GM12878 (cell line): ENCODE results near the gene THBD. TPM values are rescaled to one million over a fixed set of nuclear protein-coding genes. Genes with fewer than 3 reads are reported as not detected.

ENCODE experiments used
- ATAC-seq: fragments of 200-7000 bp; cut with Tn5 transposase; 3 replicates; pipeline ENCODE4 v1.9.1; 2020; ENCODE audit warnings: mild to moderate bottlenecking, moderate library complexity
- BruUV-seq: library from RNA; stranded (reverse); fragments of 400-500 nt; replicated peaks from 2 replicates; lab custom pipeline; 2021; lab: Mats Ljungman, UMichigan
- CTCF ChIA-PET: fragments of 300-600 bp; sonication (Branson Sonifier 250); formaldehyde crosslinking; extraction: SDS; loops from one replicate; lab custom pipeline; 2021; ENCODE audit warnings: inconsistent platforms; lab: Yijun Ruan, JAX
- POLR2A ChIA-PET: fragments of 350-600 bp; formaldehyde crosslinking; extraction: SDS; loops from one replicate; lab custom pipeline; 2021; ENCODE audit warnings: inconsistent platforms; lab: Charles Lee
- RAD21 ChIA-PET: fragments of 300-600 bp; sonication (Branson Sonifier 250); formaldehyde crosslinking; loops from one replicate; lab custom pipeline; 2023; ENCODE audit warnings: antibody characterized with exemption; ENCODE audit not compliant: unreplicated experiment; lab: Charles Lee
- SMC1A ChIA-PET: fragments of 300-600 bp; sonication (Branson Sonifier 250); formaldehyde crosslinking; loops from one replicate; lab custom pipeline; 2023; ENCODE audit not compliant: unreplicated experiment, uncharacterized antibody; lab: Charles Lee
- DNase-seq: peaks from one replicate; pipeline ENCODE4 v3.0.0-alpha.2; 2011; ENCODE audit warnings: low read depth, low spot score
- FAIRE-seq: peaks from 3 replicates; lab custom pipeline; 2011; peaks lifted over from hg19 to GRCh38; lab: Jason Lieb, UNC
- H2AFZ ChIP-seq: 2 replicates; pipeline ENCODE4 v1.6.0; 2011; ENCODE audit warnings: low read depth, low read length, control low read depth; ENCODE audit not compliant: control insufficient read depth
- H3K27ac ChIP-seq: 2 replicates; pipeline ENCODE4 v1.5.1; 2011; ENCODE audit warnings: control low read depth; ENCODE audit not compliant: control insufficient read depth, insufficient read depth
- H3K27me3 ChIP-seq, 2 experiments: replicated peaks in 1 of 2; 2 replicates each; pipeline versions ENCODE4 v1.6.0 to v1.6.1; 2011; ENCODE audit warnings: low read length in 1 of 2; ENCODE audit not compliant: control insufficient read depth in 2 of 2, insufficient read depth in 2 of 2
- H3K36me3 ChIP-seq, 2 experiments: 2 replicates each; pipeline ENCODE4 v1.5.1; 2011; ENCODE audit warnings: low read length in 1 of 2; ENCODE audit not compliant: control insufficient read depth in 2 of 2, insufficient read depth in 2 of 2
- H3K4me1 ChIP-seq: 2 replicates; pipeline ENCODE4 v1.6.1; 2011; ENCODE audit warnings: mild to moderate bottlenecking, low read length, moderate library complexity, mixed read lengths; ENCODE audit not compliant: control insufficient read depth, insufficient read depth
- H3K4me2 ChIP-seq: 2 replicates; pipeline ENCODE4 v1.6.0; 2011; ENCODE audit warnings: control low read depth; ENCODE audit not compliant: control insufficient read depth, insufficient read depth
- H3K4me3 ChIP-seq: fragments of 200-600 bp; sonication (generic); 2 replicates; pipeline ENCODE4 v1.5.1; 2016
- H3K79me2 ChIP-seq: 2 replicates; pipeline ENCODE4 v1.6.0; 2011; ENCODE audit warnings: low read length; ENCODE audit not compliant: control insufficient read depth, insufficient read depth
- H3K9ac ChIP-seq: 2 replicates; pipeline ENCODE4 v1.8.0; 2011; ENCODE audit warnings: low read length, control low read depth, mixed read lengths; ENCODE audit not compliant: control insufficient read depth, insufficient read depth
- H3K9me3 ChIP-seq: replicated peaks from 3 replicates; pipeline ENCODE4 v1.5.1; 2011; ENCODE audit warnings: mild to moderate bottlenecking, low read length; ENCODE audit not compliant: control insufficient read depth, insufficient read depth
- H4K20me1 ChIP-seq: 2 replicates; pipeline ENCODE4 v1.6.0; 2011; ENCODE audit not compliant: control insufficient read depth, insufficient read depth
- ASH2L ChIP-seq: fragments of 300-600, 200-600 bp; sonication (generic); IDR thresholded peaks from 2 replicates; pipeline ENCODE4 v1.6.1; 2017; ENCODE audit warnings: low read depth, mild to moderate bottlenecking, borderline replicate concordance
- GABPA ChIP-seq: IDR thresholded peaks from 2 replicates; pipeline ENCODE4 v1.6.1; 2014; ENCODE audit warnings: antibody characterized with exemption, low read depth, mild to moderate bottlenecking, inconsistent platforms
- IRF3 ChIP-seq: fragments of 450-650 bp; IDR thresholded peaks from 2 replicates; pipeline ENCODE4 v1.6.1; 2014; ENCODE audit warnings: mild to moderate bottlenecking
- JUNB ChIP-seq: IDR thresholded peaks from 2 replicates; pipeline ENCODE4 v1.6.1; 2016; ENCODE audit warnings: antibody characterized with exemption, mild to moderate bottlenecking
- MTA3 ChIP-seq: IDR thresholded peaks from 2 replicates; pipeline ENCODE4 v1.6.1; 2012; ENCODE audit warnings: low read length, inconsistent platforms, borderline replicate concordance
- SUZ12 ChIP-seq: fragments of 200-600 bp; sonication (generic); IDR thresholded peaks from one replicate; pipeline ENCODE4 v1.6.1; 2018; ENCODE audit warnings: antibody characterized with exemption, mild to moderate bottlenecking; ENCODE audit not compliant: unreplicated experiment
- ZBTB40 ChIP-seq: fragments of 450-650 bp; IDR thresholded peaks from 2 replicates; pipeline ENCODE4 v1.6.1; 2016; ENCODE audit warnings: mild to moderate bottlenecking, moderate library complexity, borderline replicate concordance
- WGBS: methylation state at CpG from one replicate; pipeline ENCODE4 v1.1.6; 2016; ENCODE audit warnings: low lambda C conversion rate; ENCODE audit not compliant: insufficient replicate concordance, insufficient coverage; ENCODE audit errors: missing lambda C conversion rate; 5-methylcytosine and 5-hydroxymethylcytosine counted together
- in situ Hi-C: fragments of 300-500 bp; cut with MboI; formaldehyde crosslinking; loops from 9 replicates; pipeline ENCODE4 v1.14.3; 2018; ENCODE audit warnings: mixed read lengths
- intact Hi-C: fragments of 100-400 bp; cut with micrococcal nuclease; formaldehyde crosslinking; loops from one replicate; pipeline ENCODE4 v1.14.2; 2022; ENCODE audit not compliant: unreplicated experiment
- polyA plus RNA-seq, 11 experiments: library from polyadenylated mRNA; depleted of rRNA in 4 of 11; unstranded in 6 of 11; stranded (reverse) in 5 of 11; fragments of >200 nt; fragmentation: Nextera tagmentation in 4 of 11; fragmentation: Illumina TruSeq in 1 of 11; extraction: Ambion mirVana in 4 of 11; extraction: Trizol in 1 of 11; gene quantifications; 1 replicate in 1 of 11; 2 replicates in 10 of 11; pipeline versions ENCODE4 v1.2.1 to v1.2.3, GENCODE V29; 2011 to 2016; ENCODE audit warnings: inconsistent platforms in 2 of 11, missing spikeins in 2 of 11, low read depth in 1 of 11
- total RNA-seq, 4 experiments: library from RNA; depleted of rRNA in 3 of 4; stranded (reverse); fragments of >200 nt in 3 of 4; fragmentation: Illumina TruSeq in 1 of 4; extraction: Trizol in 1 of 4; gene quantifications; 2 replicates each; pipeline versions ENCODE4 v1.2.1 to v1.2.3, GENCODE V29; 2013 to 2021

Gene THBD
- total and polyA plus RNA-seq, 10 of the 15 experiments (the other 5 are each of a cell fraction or from before 2014, with no cell fraction given), result not detected

GRCh38 chr20:23008667-23009066, 40.8 kb downstream of the THBD start:
- ChIA-PET SMC1A (no interaction called here), POLR2A (no interaction called here), RAD21 (no interaction called here), CTCF (no interaction called here)
- Histone ChIP-seq H3K27ac (no peak overlapping the region), H3K9ac (no peak overlapping the region), H3K9me3 (no peaks in the 10 kb centered on the region), H3K4me2 (no peak overlapping the region), H3K27me3 (no peaks in the 10 kb centered on the region), H3K4me1 (no peaks in the 10 kb centered on the region), H3K79me2 (no peaks in the 10 kb centered on the region), H4K20me1 (no peaks in the 10 kb centered on the region), H3K4me3 (no peak overlapping the region), H2AFZ (no peak overlapping the region), H3K36me3 (no peaks in the 10 kb centered on the region)
- no peak for DNase-seq
- 6% methylated on average over 2 of the region's 2 CpGs for WGBS
- no peak for ATAC-seq
- intact Hi-C loops, result no loop called here
- in situ Hi-C loops, result no loop called here
- FAIRE-seq, result no peak
- BruUV-seq, result no TSS peak
- no peak for TF ChIP-seq JUNB
- no peak for TF ChIP-seq GABPA
- TF ChIP-seq ASH2L, result no peak

GRCh38 chr20:23007886-23008655, 41.4 kb downstream of the THBD start:
- H3K4me3 ChIP-seq, result no peak overlapping the region
- H3K4me2 ChIP-seq, result no peak overlapping the region
- no peaks in the 10 kb centered on the region for H3K36me3 ChIP-seq
- no peak for ATAC-seq
- no peaks in the 10 kb centered on the region for H4K20me1 ChIP-seq
- FAIRE-seq, result no peak
- intact Hi-C loops (no loop called here), in situ Hi-C loops (no loop called here)
- no peaks in the 10 kb centered on the region for H3K4me1 ChIP-seq
- no peaks in the 10 kb centered on the region for H3K27me3 ChIP-seq
- no peaks in the 10 kb centered on the region for H3K9me3 ChIP-seq
- ChIA-PET CTCF (no interaction called here), RAD21 (no interaction called here), SMC1A (no interaction called here), POLR2A (no interaction called here)
- 58% methylated on average over 9 of the region's 9 CpGs for WGBS
- BruUV-seq, result no TSS peak
- no peak for TF ChIP-seq SUZ12
- TF ChIP-seq IRF3, result no peak
- TF ChIP-seq MTA3, result no peak
- no peak for TF ChIP-seq ZBTB40
- H3K27ac ChIP-seq, result no peak overlapping the region
- H3K9ac ChIP-seq, result no peak overlapping the region
- H2AFZ ChIP-seq, result no peak overlapping the region
- no peaks in the 10 kb centered on the region for H3K79me2 ChIP-seq
- no peak for DNase-seq
